Lower lobe of right lung (tissue), 2 donors: ENCODE data around the gene GLT6D1. TPM values are rescaled to one million over a fixed set of nuclear protein-coding genes. Genes with fewer than 3 reads are reported as not detected.

ENCODE experiments used
- ATAC-seq, 2 donors: fragments of 200-7000 bp; cut with Tn5 transposase; one replicate each; pipeline ENCODE4 v1.9.1; 2020 to 2022; ENCODE audit warnings: mild to moderate bottlenecking in 2 of 2, moderate library complexity in 2 of 2
- DNase-seq: peaks from one replicate; pipeline ENCODE4 v3.0.0-alpha.2; 2020
- H3K27ac ChIP-seq: fragments of 200-600 bp; one replicate; pipeline ENCODE4 v1.8.0; 2022
- H3K27me3 ChIP-seq: fragments of 200-600 bp; one replicate; pipeline ENCODE4 v1.8.0; 2022; ENCODE audit warnings: low read depth
- H3K36me3 ChIP-seq: fragments of 200-600 bp; one replicate; pipeline ENCODE4 v1.8.0; 2022; ENCODE audit warnings: mild to moderate bottlenecking
- H3K4me1 ChIP-seq: fragments of 200-600 bp; one replicate; pipeline ENCODE4 v1.8.0; 2022
- H3K4me3 ChIP-seq: fragments of 200-600 bp; one replicate; pipeline ENCODE4 v1.8.0; 2022; ENCODE audit warnings: mild to moderate bottlenecking
- H3K9me3 ChIP-seq: fragments of 200-600 bp; one replicate; pipeline ENCODE4 v1.8.0; 2022
- CTCF ChIP-seq: fragments of 200-600 bp; IDR thresholded peaks from one replicate; pipeline ENCODE4 v1.8.0; 2022; ENCODE audit warnings: antibody characterized with exemption, mild to moderate bottlenecking
- intact Hi-C: fragments of 100-400 bp; cut with DNase I; formaldehyde crosslinking; loops from one replicate; pipeline ENCODE4 v1.11.0; 2022
- total RNA-seq: library from RNA; stranded (reverse); fragmentation: NEBNext Ultra II Directional; extraction: Animal tissue kit (Norgen Biotek cat#: 25700); gene quantifications from one replicate; pipeline ENCODE4 v1.2.1, GENCODE V29; 2021
- donor health status: DM: no; HTN: yes; CAD: no; lungs with severe emphysema.

Gene GLT6D1
- total RNA-seq, 1 donor from 2014 or later = not detected

GRCh38 chr9:135667463-135668001 lies 28.2 kb upstream of the GLT6D1 start:
- no peak overlapping the region for H3K27ac ChIP-seq
- DNase-seq (no peak), ATAC-seq (no peak)
- TF ChIP-seq CTCF = no peak
- intact Hi-C loops = no loop called here
- H3K36me3 ChIP-seq = no peaks in the 10 kb centered on the region
- H3K4me1 ChIP-seq = no peaks in the 10 kb centered on the region
- H3K27me3 ChIP-seq = peaks cover 30% of the 10 kb centered on the region
- H3K4me3 ChIP-seq = no peak overlapping the region
- no peaks in the 10 kb centered on the region for H3K9me3 ChIP-seq

GRCh38 chr9:135666534-135667462 lies 27.5 kb upstream of the GLT6D1 start:
- H3K4me3 ChIP-seq = no peak overlapping the region
- intact Hi-C loops = no loop called here
- H3K36me3 ChIP-seq = no peaks in the 10 kb centered on the region
- ATAC-seq = no peak
- TF ChIP-seq CTCF = no peak
- DNase-seq = no peak
- H3K9me3 ChIP-seq = no peaks in the 10 kb centered on the region
- H3K4me1 ChIP-seq = no peaks in the 10 kb centered on the region
- H3K27me3 ChIP-seq = peaks cover 30% of the 10 kb centered on the region
- H3K27ac ChIP-seq = no peak overlapping the region

GRCh38 chr9:135665795-135666189 lies 26.5 kb upstream of the GLT6D1 start:
- TF ChIP-seq CTCF = no peak
- Histone ChIP-seq H3K4me1 (no peaks in the 10 kb centered on the region), H3K27ac (no peak overlapping the region), H3K4me3 (no peak overlapping the region), H3K27me3 (peaks cover 20% of the 10 kb centered on the region), H3K9me3 (no peaks in the 10 kb centered on the region), H3K36me3 (no peaks in the 10 kb centered on the region)
- no peak for ATAC-seq
- intact Hi-C loops = no loop called here
- DNase-seq = no peak

- intact Hi-C loops = no loop called here
Observed at GRCh38 chr9:135664801-135665794, 25.8 kb upstream of the GLT6D1 start.

More at GRCh38 chr9:135664801-135665794, 25.8 kb upstream of the GLT6D1 start:
- DNase-seq (no peak), ATAC-seq (no peak)
- TF ChIP-seq CTCF = no peak
- Histone ChIP-seq H3K4me3 (no peak overlapping the region), H3K9me3 (no peaks in the 10 kb centered on the region), H3K36me3 (no peaks in the 10 kb centered on the region), H3K27ac (no peak overlapping the region), H3K27me3 (peaks cover 18% of the 10 kb centered on the region), H3K4me1 (no peaks in the 10 kb centered on the region)
